H1 (cell line): ENCODE measurements around the gene ZBED1. TPM values are rescaled to one million over a fixed set of nuclear protein-coding genes. Genes with fewer than 3 reads are reported as not detected.

Source experiments
- BACH1 ChIP-seq: IDR thresholded peaks from 2 replicates; pipeline ENCODE4 v1.6.1; 2012; ENCODE audit warnings: low read length, improper control_type of control experiment
- EGR1 ChIP-seq: IDR thresholded peaks from 2 replicates; pipeline ENCODE4 v1.6.1; 2011; ENCODE audit warnings: low read depth, low read length, borderline replicate concordance
- EP300 ChIP-seq, 2 experiments: IDR thresholded peaks; 1 replicate in 1 of 2; 2 replicates in 1 of 2; pipeline ENCODE4 v1.6.1; 2011 to 2012; ENCODE audit warnings: low read depth in 2 of 2, low read length in 2 of 2, mild to moderate bottlenecking in 2 of 2, borderline replicate concordance in 1 of 2, inconsistent platforms in 1 of 2, moderate library complexity in 1 of 2
- HDAC6 ChIP-seq: IDR thresholded peaks from one replicate; pipeline ENCODE4 v1.7.1; 2012; ENCODE audit warnings: low read depth, mild to moderate bottlenecking, inconsistent platforms, low read length, moderate library complexity
- TAF1 ChIP-seq: IDR thresholded peaks from 2 replicates; pipeline ENCODE4 v1.6.1; 2011; ENCODE audit warnings: mild to moderate bottlenecking, low read depth, low read length
- TBP ChIP-seq: IDR thresholded peaks from 2 replicates; pipeline ENCODE4 v1.6.1; 2011; ENCODE audit warnings: low read depth, low read length, improper control_type of control experiment
- polyA plus RNA-seq, 7 experiments: library from polyadenylated mRNA; depleted of rRNA in 3 of 7; stranded (reverse) in 5 of 7; unstranded in 2 of 7; fragments of >200 nt in 5 of 7; fragments of 200-250 nt in 2 of 7; gene quantifications; 1 replicate in 5 of 7; 2 replicates in 1 of 7; 4 replicates in 1 of 7; pipeline versions ENCODE4 v1.2.1 to v1.2.3, GENCODE V29; 2011 to 2013; ENCODE audit warnings: missing spikeins in 2 of 7, mixed read lengths in 2 of 7
- total RNA-seq: library from RNA; stranded (reverse); fragmentation: NEBNext Ultra II Directional; extraction: Animal tissue kit (Norgen Biotek cat#: 25700); gene quantifications from 2 replicates; pipeline ENCODE4 v1.2.1, GENCODE V29; 2021

Gene ZBED1
- total and polyA plus RNA-seq, 2 of the 8 experiments (the other 6 are each of a cell fraction or from before 2014, with no cell fraction given): 28.5 to 45.8 TPM

GRCh38 chrX:2546496-2546895 is 45.7 kb upstream of the ZBED1 start (continued):
- TF ChIP-seq EP300 (IDR thresholded peaks at IDR 0.05; ENCODE audit: borderline replicate concordance in 1 of 2, low read depth in 2 of 2, low read length in 2 of 2): no peak
- no peak for TF ChIP-seq BACH1
- TF ChIP-seq TAF1: no peak
- no peak for TF ChIP-seq TBP
- TF ChIP-seq EGR1: no peak
- TF ChIP-seq HDAC6: no peak
